HG03045 (cell line): ENCODE results near the gene LYRM4.
A peak's percentile ranks its signal among the peaks of the same experiment; 100 is the strongest.

ENCODE experiments used
- ATAC-seq: cut with Tn5 transposase; IDR thresholded peaks from one replicate; pipeline ENCODE4 v1.9.1; 2021; ENCODE audit warnings: mild to moderate bottlenecking, moderate library complexity; ENCODE audit not compliant: unreplicated experiment

LYRM4 gene

DNA sequence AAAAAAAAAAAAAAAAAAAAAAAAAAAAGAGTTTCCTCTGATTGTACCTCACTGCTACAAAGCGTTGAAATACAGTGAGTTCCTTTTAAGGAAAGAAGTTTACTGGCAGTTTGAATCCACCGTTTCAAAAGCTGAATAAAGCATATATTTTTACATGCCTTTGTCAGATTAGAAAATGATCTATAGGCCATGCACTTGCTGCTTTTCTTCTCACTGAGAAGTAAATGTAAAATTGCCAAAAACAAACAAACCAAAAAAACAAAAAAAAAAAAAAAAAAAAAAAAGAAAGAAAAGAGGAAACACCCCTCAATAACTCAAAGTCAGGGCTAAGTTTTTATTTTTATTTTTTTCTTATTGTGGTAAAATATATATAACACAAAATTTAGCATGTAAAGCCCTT, 81.9 kb downstream of the LYRM4 start:
- ATAC-seq, result no peak

- no peak for ATAC-seq
These were observed 85.1 kb downstream of the LYRM4 start for GRCh38 chr6:5175635-5176034.

DNA sequence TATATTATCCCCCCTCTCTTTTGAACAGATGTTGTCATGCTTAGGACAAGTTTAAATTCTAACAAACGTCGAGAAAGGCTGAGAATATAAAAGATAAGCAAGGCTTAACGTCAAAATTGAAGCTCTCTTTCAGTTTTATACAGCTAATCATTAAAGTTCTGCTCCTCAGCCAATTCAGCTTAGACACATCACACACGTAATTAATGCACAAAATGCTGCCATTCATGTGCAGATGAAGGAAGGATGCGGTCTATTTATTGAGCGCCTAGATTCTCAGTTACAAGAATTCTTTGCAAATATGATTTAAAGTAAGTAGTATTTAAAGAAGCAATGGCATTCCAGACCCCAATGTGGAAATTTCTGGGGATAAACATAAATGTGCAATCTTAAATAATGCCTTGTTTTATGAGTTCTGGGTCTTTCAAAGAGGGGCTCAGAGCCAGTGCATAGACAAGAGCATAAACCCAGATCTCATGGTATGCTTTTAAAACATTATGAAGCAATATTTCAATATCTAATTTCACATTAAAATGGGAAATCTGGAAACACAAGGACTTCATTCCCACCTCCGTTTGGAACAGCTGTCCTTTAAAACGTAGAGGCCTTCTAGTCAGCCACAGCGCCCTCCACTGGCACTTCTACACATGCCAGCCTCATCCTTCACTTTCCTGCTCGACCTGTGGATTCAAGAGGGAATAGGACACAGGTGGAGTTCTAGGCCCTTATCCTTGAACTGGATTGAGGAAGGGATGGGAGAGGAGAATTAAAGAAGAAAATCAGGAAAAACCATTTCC, 85.8 kb downstream of the LYRM4 start:
- ATAC-seq, result no peak

DNA sequence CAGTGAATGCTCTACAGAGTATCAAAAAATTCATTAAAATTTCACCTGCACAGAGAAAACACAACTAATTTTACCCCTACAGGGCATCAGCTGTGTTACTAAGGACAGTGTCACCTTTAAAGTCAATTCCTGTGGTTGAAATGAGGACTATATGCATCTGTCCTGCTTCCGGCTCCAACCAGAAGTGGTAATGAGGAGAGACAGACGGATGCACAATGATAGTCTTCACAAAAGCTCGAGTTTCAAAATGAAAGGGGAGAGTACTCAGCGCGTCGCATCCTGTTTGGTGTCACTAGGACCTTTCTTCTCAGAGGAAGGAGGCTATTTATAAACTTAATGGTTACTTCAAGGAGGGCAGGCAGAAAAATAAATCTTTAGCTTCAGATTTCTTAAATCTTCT, 86.5 kb downstream of the LYRM4 start:
- peak; percentile 95 for ATAC-seq

- ATAC-seq, result peak; percentile 8
These were observed 86.9 kb downstream of the LYRM4 start for GRCh38 chr6:5173810-5174209.

- no peak for ATAC-seq
These were observed 87.8 kb downstream of the LYRM4 start for GRCh38 chr6:5172897-5173474.

DNA sequence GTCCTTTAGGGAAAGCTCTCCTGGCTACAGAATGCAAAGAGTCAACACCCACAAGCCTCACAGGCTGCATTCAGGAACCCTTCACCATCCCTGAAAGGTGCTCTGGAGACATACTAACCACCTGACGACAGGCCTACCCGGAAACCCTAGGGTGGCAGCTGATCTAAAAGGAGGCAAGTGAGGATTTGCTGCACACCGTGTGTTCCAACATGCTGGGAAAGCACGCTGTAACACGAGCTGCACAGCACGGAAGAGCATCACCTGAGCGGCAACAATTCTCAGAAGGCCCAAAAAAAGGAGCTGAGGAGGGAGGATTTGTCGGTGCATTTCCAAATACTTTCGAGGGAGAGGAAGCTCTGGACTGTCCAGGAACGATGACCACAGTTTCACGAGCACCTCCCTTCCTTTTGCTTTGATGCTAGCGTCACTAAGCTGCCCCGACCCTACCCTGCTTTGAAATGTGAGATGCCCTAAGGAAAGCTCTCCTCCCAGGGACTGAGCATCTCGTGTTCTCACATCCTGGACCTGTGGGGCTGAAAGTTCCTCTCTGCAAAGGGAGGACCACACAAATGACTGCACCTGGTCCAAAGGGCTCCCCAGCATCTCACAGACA, 88.6 kb downstream of the LYRM4 start:
- ATAC-seq, result no peak

- no peak for ATAC-seq
These were observed 93.2 kb downstream of the LYRM4 start for GRCh38 chr6:5167501-5167900.

DNA sequence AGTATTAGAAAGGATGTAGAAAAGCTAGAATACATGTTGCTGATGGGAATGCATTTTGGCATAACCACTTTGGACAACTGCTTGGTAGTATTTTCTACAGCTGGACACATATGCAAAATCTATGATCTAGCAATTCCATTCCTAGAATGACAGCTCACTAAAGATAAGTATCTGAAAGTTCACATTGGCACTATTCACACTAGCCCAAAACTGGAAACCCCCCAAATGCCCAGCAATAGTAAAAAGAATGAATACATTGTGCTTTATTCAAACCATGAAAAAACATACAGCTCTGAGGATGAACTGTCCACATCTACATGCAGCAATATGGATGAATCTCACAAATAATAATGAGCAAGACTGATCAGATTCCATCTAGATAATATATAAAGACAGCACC, 96.7 kb downstream of the LYRM4 start:
- ATAC-seq, result no peak

DNA sequence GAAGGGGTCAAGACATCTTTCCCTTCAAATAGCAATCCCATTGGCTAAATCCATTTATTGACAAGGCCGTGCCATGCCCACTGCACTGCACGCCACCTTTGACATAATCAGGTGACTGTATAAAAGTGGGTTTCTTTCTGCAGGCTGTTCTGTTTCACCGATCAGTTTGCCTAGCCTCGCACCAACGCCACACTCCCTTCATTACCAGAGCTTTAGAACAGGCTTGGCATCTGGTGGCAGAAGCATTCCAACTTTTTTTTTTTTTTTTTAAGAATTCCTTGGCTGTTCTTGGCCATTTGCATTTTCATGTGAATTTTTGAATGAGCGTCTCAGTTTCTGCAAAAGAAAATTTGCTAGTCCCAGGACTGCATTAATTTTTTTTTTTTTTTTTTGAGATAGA, 97.5 kb downstream of the LYRM4 start:
- ATAC-seq, result no peak

- no peak for ATAC-seq
These were observed 98.4 kb downstream of the LYRM4 start for GRCh38 chr6:5162355-5162754.

DNA sequence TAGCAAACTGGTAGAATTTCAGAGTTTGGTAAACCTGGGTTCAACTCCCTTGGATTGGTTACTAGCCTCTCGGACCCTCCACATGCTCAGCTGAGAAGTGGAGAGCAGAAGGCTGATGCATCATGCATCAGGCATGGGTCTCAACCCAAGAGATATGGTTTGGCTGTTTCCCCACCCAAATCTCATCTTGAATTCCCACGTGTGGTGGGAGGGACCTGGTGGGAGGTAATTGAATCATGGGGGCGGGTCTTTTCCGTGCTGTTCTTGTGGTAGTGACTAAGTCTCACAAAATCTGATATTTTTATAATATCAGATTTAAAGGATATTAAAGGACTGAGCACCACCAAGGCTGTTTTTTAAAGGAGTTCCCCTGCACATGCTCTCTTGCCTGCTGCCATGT, 100.5 kb downstream of the LYRM4 start:
- no peak for ATAC-seq

- ATAC-seq, result no peak
These were observed 101.6 kb downstream of the LYRM4 start for GRCh38 chr6:5159162-5159561.

- ATAC-seq, result no peak
These were observed 102.6 kb downstream of the LYRM4 start for GRCh38 chr6:5158180-5158579.

GRCh38 chr6:5157621-5158138, 103.1 kb downstream of the LYRM4 start:
- ATAC-seq, result no peak

DNA sequence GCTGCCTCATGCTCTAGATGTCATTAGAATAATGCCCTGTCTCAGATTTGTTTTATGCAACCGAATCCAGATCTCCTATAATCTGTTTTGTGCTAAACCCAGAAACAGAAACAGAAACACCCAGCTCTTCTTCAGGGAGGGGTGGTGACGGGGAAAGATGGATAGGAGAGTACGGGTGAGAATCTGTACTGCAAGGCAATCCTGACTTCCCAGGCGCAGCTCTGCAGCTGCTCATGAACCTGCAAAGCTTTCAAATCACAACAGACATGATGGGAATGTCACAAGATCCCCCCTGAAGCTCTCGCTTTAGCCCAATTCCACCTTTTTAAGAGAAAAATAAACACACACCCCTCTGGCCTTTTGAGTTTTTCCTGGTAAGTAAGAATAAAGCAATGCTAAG, 104.1 kb downstream of the LYRM4 start:
- ATAC-seq, result no peak

- ATAC-seq, result no peak
These were observed 104.8 kb downstream of the LYRM4 start for GRCh38 chr6:5155906-5156305.

DNA sequence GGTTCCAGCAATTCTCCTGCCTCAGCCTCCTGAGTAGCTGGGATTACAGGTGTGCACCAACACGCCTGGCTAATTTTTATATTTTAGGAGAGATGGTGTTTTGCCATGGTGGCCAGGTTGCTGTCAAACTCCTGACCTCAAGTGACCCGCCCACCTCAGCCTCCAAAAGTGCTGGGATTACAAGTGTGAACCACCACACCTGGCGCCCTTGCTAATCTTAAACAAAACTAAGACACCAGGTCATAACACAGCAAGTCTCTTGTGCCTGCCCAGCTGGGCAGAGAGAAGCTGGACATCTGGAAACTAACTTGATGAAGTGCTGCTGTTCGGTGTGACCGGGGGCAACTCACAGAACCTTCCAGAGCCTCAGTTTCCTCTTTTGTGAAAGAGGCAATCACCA, 107.6 kb downstream of the LYRM4 start:
- no peak for ATAC-seq

- no peak for ATAC-seq
These were observed 108.3 kb downstream of the LYRM4 start for GRCh38 chr6:5152460-5152859.

DNA sequence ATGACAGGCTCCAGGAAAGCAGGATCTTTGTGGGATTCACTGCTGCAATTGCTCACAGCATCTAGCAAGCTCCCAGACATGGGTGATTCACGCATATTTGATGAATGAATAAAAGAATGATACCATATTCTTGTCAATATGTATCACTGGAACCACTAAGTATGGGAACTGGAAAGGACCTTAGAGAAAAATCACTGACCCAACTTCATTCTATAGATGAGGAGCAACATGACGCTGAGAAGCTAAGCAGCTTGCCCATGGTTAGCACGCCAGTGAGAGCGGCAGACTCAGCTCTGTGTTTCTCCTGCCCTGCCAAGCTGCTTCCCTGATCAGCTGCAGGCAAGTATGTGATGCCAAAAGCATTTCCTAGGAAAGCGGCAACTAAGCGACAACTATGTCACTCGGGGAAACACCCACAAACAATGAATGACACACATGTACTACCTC, 108.8 kb downstream of the LYRM4 start:
- ATAC-seq, result no peak

DNA sequence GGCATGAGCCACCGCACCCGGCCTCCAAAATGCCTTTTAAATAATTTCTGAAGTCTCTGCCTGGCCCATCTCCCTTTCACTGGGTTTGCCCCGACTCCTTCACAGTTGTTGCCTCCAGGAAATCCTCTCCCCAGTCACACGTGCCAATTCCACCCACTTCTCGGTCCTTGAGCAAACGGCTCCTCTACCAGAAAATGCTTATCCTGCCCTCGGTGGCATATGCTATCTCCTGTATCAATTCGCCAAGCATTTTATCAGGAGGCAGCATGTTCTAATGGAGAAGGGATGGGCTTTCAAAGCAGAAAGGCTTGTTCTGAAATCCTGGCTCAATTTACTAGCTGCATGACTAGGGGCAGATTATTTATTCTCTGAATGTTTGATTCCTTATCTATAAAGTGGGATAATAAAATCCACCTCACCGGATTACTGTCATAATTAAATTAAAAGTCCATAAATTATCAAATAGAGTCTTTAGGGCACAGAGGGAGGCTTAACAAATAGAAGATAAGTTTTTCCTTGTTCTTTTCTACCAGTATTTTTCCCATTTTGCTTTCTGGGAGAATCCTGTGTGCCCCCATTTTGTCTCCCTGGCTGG, 109.3 kb downstream of the LYRM4 start:
- ATAC-seq, result no peak
